ENCODE data around the gene PRKACA. TPM values are rescaled to one million over a fixed set of nuclear protein-coding genes. Genes with fewer than 3 reads are reported as not detected.
A peak's percentile ranks its signal among the peaks of the same experiment; 100 is the strongest.

Gene PRKACA
- total and polyA plus RNA-seq, 4 experiments from 2014 or later, result 0.42 to 51.7 (median 25.6) TPM

DNA sequence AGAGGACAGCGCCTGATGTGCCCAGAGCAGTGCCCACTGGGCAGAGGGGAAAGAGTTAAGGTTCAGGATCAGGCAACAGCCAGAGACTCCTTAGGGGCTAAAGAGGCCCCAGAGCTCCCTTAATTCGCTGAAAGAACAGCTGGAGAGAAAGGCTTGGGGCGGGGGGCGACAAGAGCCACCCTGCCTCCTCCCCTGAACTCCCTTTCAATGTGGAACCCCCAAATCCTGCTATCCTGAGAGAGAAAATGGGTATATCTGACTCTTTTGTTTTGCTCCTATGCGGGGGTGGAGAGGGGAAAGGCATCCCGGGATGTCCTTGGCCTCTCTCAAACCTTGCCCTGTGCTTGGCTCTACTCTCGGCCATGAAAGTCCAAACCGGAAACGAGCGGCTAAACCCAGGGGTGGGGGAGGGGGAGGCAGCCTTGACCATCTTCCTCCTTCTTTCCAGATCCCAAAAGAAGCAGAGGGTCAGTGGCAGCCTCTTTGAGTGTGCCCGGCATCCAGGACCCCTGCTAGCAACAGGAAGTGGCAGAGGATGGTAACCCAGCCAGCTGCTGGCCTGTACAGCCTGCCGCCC is 4.7 kb downstream of the PRKACA start:
- Histone ChIP-seq H3K27me3 (ENCODE audit: insufficient read depth, low read length) (no peaks in the 10 kb centered on the region), H3K9me3 (ENCODE audit: control insufficient read depth in 1 of 2, low read length in 2 of 2) (no peaks in the 10 kb centered on the region), H3K27ac (ENCODE audit: low read depth, low read length) (no peak overlapping the region), H3K36me3 (ENCODE audit: insufficient read depth, low read length) (no peaks in the 10 kb centered on the region), H3K4me1 (ENCODE audit: insufficient read depth, low read length) (peaks cover 38% of the 10 kb centered on the region), H3K4me3 (ENCODE audit: low read length in 2 of 2) (no peak overlapping the region)
- Mint-ChIP-seq H3K9me3 (peaks cover 0 to 2% (median 0%) of the 10 kb centered on the region in 8 donors), H3K36me3 (peaks cover 3 to 7% of the 10 kb centered on the region in 2 donors), H3K4me3 (peak overlapping the region in 1 of 8 donors; percentile 4), H3K27me3 (no peaks in the 10 kb centered on the region), H3K27ac (peak overlapping the region in 3 of 7 donors; percentile 48 to 75 (median 70)), H3K4me1 (peaks cover 16 to 53% (median 35%) of the 10 kb centered on the region in 4 donors)
- CTCF ChIA-PET (ENCODE audit: partially characterized antibody), result interaction anchor here (1.5 to 2.6 kb wide), 5 partner anchors 9 to 233 kb away, joined by 4 to 9 read pairs (median 6); no protein-coding TSS in a partner anchor
- DNase-seq, result no peak
- intact Hi-C loops (cut with micrococcal nuclease), result no loop called here
- POLR2A ChIA-PET (ENCODE audit: partially characterized antibody), result interaction anchor here (1.0 kb wide), 1 partner anchor 81 kb away, joined by 3 read pairs; the partner anchor contains the start of gene IL27RA

DNA sequence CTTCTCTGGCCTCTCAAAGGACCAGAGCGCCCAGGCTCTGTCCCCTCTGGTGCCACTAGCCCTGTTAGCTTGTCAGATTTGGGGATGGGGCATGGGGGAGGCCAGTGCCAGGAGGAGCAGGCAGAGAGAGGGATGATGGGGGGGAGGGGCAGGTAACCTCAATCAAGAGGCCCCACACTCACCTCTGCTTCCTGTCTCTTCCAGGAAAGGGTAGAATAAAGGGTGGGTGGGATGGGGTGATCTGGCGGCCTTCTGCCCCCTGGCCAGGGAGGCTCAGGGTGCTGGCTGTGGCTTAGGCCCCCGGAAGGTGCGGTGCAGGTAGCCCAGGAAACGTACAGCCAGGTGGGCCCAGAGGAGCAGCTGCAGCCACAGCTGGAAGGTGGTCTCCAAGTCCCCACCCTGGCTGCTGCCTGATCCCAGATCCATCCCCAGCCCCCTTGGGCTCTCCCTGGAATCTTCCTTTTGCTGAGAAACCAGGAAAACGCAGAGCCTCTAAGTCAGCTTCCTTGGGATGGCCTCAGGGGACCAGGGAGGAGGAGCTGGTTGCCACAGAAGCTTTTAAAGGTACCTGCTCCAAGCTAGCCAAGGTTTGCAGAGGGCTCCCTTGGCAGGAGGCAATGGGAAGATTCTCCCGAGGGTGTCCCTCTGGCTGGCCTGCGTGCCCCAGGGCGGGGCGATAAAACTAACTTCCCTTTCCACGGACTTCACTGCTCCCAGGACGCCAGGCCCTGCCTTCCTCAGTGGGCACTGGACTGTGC is 5.3 kb downstream of the PRKACA start:
- Mint-ChIP-seq H3K27me3 (no peaks in the 10 kb centered on the region), H3K9me3 (peaks cover 0 to 2% (median 0%) of the 10 kb centered on the region in 8 donors), H3K4me3 (no peak overlapping the region), H3K36me3 (peaks cover 4 to 6% of the 10 kb centered on the region in 2 donors), H3K4me1 (peaks cover 16 to 53% (median 32%) of the 10 kb centered on the region in 4 donors), H3K27ac (peak overlapping the region in 2 of 7 donors; percentile 36 to 48)
- ChIA-PET POLR2A (ENCODE audit: partially characterized antibody) (interaction anchor here (1.0 kb wide), 1 partner anchor 80 kb away, joined by 3 read pairs; the partner anchor contains the start of gene IL27RA), CTCF (ENCODE audit: partially characterized antibody) (no interaction called here)
- Histone ChIP-seq H3K27me3 (ENCODE audit: insufficient read depth, low read length) (no peaks in the 10 kb centered on the region), H3K27ac (ENCODE audit: low read depth, low read length) (no peak overlapping the region), H3K36me3 (ENCODE audit: insufficient read depth, low read length) (no peaks in the 10 kb centered on the region), H3K9me3 (ENCODE audit: control insufficient read depth in 1 of 2, low read length in 2 of 2) (no peaks in the 10 kb centered on the region), H3K4me3 (ENCODE audit: low read length in 2 of 2) (no peak overlapping the region), H3K4me1 (ENCODE audit: insufficient read depth, low read length) (peaks cover 38% of the 10 kb centered on the region)
- intact Hi-C loops (cut with micrococcal nuclease), result no loop called here
- no peak for DNase-seq

DNA sequence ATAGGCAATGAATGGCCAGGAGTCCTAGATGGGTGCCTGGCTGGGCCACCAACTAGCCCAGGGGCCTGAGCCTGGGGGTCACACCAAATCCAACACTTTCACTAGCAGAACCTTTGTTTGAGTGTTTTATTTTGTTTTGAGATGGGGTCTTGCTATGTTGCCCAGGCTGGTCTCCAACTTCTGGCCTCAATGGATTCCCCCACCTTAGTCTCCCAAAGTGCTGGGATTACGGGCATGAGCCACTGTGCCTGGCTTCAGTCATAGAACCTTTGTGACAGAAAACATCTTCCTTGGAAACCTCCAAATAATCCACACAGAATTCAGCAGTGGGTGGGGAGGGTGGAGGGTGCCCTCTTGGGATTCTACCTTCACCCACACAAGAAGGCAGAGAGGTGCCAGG is 6.1 kb downstream of the PRKACA start:
- CTCF ChIA-PET (ENCODE audit: partially characterized antibody), result no interaction called here

DNA sequence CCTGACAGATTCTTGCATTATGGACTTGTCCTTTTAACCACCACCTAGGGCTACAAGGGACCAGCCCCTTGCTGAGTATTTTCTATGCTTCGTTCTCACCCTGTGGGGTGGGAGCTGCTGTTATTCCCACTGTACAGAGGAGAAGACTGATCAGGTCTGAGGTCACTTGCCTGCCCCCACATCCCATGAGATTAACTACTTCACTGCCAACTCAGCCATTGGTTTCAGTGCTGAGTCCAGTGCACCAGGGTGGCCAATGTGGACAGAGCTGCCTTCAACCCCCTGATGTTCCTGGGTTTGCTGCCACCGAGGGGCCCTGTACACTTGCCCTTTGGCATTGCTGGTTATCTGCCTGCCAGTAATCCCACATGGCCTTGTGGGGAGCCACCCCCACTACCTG is 6.9 kb downstream of the PRKACA start:
- Mint-ChIP-seq H3K27me3 (no peaks in the 10 kb centered on the region), H3K27ac (peak overlapping the region in 4 of 7 donors; percentile 42 to 68 (median 60)), H3K36me3 (peaks cover 4 to 10% of the 10 kb centered on the region in 2 donors)

More for the DNA sequence above, 6.1 kb downstream of the PRKACA start:
- Mint-ChIP-seq H3K27ac (peak overlapping the region in 4 of 7 donors; percentile 3 to 82 (median 20)), H3K27me3 (no peaks in the 10 kb centered on the region), H3K36me3 (peaks cover 4 to 5% of the 10 kb centered on the region in 2 donors), H3K4me1 (peaks cover 13 to 47% (median 27%) of the 10 kb centered on the region in 4 donors), H3K4me3 (no peak overlapping the region), H3K9me3 (peaks cover 0 to 2% (median 0%) of the 10 kb centered on the region in 8 donors)
- Histone ChIP-seq H3K4me3 (ENCODE audit: low read length in 2 of 2) (no peak overlapping the region), H3K27ac (ENCODE audit: low read depth, low read length) (no peak overlapping the region), H3K27me3 (ENCODE audit: insufficient read depth, low read length) (no peaks in the 10 kb centered on the region), H3K36me3 (ENCODE audit: insufficient read depth, low read length) (no peaks in the 10 kb centered on the region), H3K9me3 (ENCODE audit: control insufficient read depth in 1 of 2, low read length in 2 of 2) (no peaks in the 10 kb centered on the region), H3K4me1 (ENCODE audit: insufficient read depth, low read length) (peaks cover 32% of the 10 kb centered on the region)
- POLR2A ChIA-PET (ENCODE audit: partially characterized antibody), result no interaction called here
- intact Hi-C loops (cut with micrococcal nuclease), result no loop called here
- DNase-seq, result no peak

DNA sequence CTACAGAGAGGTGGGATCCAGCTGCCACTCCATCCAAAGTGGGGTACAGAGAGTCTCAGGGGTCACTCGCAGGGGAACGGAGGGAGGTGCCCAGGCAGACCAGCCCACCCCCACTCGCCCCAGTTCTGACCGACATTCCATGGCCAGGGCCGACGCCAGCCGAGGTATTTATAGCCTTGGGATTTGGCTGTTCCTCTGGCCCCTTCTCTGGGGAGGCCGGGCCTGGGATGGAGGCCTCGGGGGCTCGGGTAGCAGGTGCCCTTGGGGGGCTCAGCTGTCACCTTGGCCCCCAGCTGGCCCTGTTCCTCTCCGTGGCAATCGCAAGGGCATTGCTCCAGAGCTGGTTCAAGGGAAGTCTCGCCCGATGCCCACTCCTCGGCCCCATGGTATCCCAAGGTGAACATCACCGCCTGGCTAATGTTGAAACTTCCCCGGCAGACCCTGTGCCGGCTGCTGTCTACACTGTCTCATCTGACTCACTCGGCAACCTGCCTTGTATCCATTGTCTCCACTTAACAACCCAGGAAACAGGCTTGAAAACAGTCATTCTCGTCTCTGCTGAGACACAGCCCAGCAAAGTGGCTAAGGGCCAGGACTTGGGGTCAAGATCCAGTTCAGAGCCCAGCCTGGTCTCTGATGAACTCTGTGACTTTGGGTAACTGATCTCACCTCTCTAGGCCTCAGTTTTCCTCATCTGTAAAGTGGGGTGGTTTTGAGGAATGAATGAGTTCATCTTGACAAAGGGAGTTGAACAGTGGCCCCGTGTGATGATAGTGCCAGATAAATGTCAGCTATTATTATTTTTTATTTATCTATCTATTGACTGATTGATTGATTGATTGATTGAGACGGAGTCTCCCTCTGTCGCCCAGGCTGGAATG is 9.7 kb downstream of the PRKACA start:
- Histone ChIP-seq H3K9me3 (ENCODE audit: control insufficient read depth in 1 of 2, low read length in 2 of 2) (no peaks in the 10 kb centered on the region), H3K27ac (ENCODE audit: low read depth, low read length) (no peak overlapping the region), H3K36me3 (ENCODE audit: insufficient read depth, low read length) (peaks cover 1% of the 10 kb centered on the region), H3K4me3 (ENCODE audit: low read length in 2 of 2) (no peak overlapping the region), H3K4me1 (ENCODE audit: insufficient read depth, low read length) (peaks cover 10% of the 10 kb centered on the region), H3K27me3 (ENCODE audit: insufficient read depth, low read length) (no peaks in the 10 kb centered on the region)
- no peaks in the 10 kb centered on the region for H3K27me3 Mint-ChIP-seq
- CTCF ChIA-PET (ENCODE audit: partially characterized antibody), result interaction anchor here (1.1 kb wide), 1 partner anchor 9 kb away, joined by 3 read pairs; no protein-coding TSS in a partner anchor
- H3K9me3 Mint-ChIP-seq, result no peaks in the 10 kb centered on the region
- H3K4me3 Mint-ChIP-seq, result no peak overlapping the region
- intact Hi-C loops (cut with micrococcal nuclease), result no loop called here
- H3K4me1 Mint-ChIP-seq, result peaks cover 1 to 16% (median 5%) of the 10 kb centered on the region in 4 donors
- DNase-seq, result no peak
- H3K36me3 Mint-ChIP-seq, result peaks cover 4 to 15% of the 10 kb centered on the region in 2 donors
- peak overlapping the region in 1 of 7 donors; percentile 52 for H3K27ac Mint-ChIP-seq
- POLR2A ChIA-PET (ENCODE audit: partially characterized antibody), result no interaction called here

More for the DNA sequence above, 6.9 kb downstream of the PRKACA start:
- H3K4me3 Mint-ChIP-seq, result no peak overlapping the region
- no peak for DNase-seq
- no peaks in the 10 kb centered on the region for H3K36me3 ChIP-seq (ENCODE audit: insufficient read depth, low read length)
- POLR2A ChIA-PET (ENCODE audit: partially characterized antibody), result no interaction called here
- H3K4me3 ChIP-seq (ENCODE audit: low read length in 2 of 2), result no peak overlapping the region
- H3K27me3 ChIP-seq (ENCODE audit: insufficient read depth, low read length), result no peaks in the 10 kb centered on the region
- CTCF ChIA-PET (ENCODE audit: partially characterized antibody), result no interaction called here
- H3K27ac ChIP-seq (ENCODE audit: low read depth, low read length), result no peak overlapping the region
- intact Hi-C loops (cut with micrococcal nuclease), result no loop called here
- H3K9me3 Mint-ChIP-seq, result peaks cover 0 to 2% (median 0%) of the 10 kb centered on the region in 8 donors
- H3K4me1 Mint-ChIP-seq, result peaks cover 9 to 39% (median 19%) of the 10 kb centered on the region in 4 donors
- H3K9me3 ChIP-seq (ENCODE audit: control insufficient read depth in 1 of 2, low read length in 2 of 2), result no peaks in the 10 kb centered on the region
- peaks cover 23% of the 10 kb centered on the region for H3K4me1 ChIP-seq (ENCODE audit: insufficient read depth, low read length)

DNA sequence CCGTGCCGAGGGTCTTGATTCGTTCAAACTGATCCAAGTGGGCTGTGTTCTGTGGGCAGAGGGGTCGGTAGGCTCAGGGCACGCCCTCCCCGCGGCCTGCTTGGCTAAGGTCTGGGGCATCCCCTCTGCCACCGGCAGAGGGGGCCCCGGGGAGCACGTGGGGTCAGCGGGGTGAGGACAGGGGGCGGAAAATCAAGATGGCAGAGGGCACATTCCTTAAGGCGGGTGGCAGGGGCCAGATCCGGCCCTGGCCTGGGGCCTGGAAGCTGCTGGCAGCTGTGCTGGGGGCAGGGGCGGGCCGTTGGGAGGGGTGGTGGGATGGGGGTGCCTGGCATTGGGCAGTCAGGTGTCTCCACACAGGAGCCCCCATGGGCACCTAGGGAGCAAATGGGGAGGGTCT is 10.7 kb downstream of the PRKACA start:
- Histone ChIP-seq H3K27me3 (ENCODE audit: insufficient read depth, low read length) (no peaks in the 10 kb centered on the region), H3K27ac (ENCODE audit: low read depth, low read length) (no peak overlapping the region), H3K9me3 (ENCODE audit: control insufficient read depth in 1 of 2, low read length in 2 of 2) (no peaks in the 10 kb centered on the region), H3K4me3 (ENCODE audit: low read length in 2 of 2) (no peak overlapping the region), H3K4me1 (ENCODE audit: insufficient read depth, low read length) (peaks cover 3% of the 10 kb centered on the region), H3K36me3 (ENCODE audit: insufficient read depth, low read length) (peaks cover 10% of the 10 kb centered on the region)
- Mint-ChIP-seq H3K36me3 (peaks cover 4 to 15% of the 10 kb centered on the region in 2 donors), H3K4me1 (peaks cover 1 to 8% (median 4%) of the 10 kb centered on the region in 4 donors), H3K9me3 (no peaks in the 10 kb centered on the region), H3K27me3 (no peaks in the 10 kb centered on the region), H3K27ac (no peak overlapping the region), H3K4me3 (no peak overlapping the region)
- ChIA-PET POLR2A (ENCODE audit: partially characterized antibody) (no interaction called here), CTCF (ENCODE audit: partially characterized antibody) (no interaction called here)
- intact Hi-C loops (cut with micrococcal nuclease), result no loop called here
- DNase-seq, result no peak
